Endothelial cell of coronary artery (primary cell): ENCODE results near the gene EPB41L3. TPM values are rescaled to one million over a fixed set of nuclear protein-coding genes. Genes with fewer than 3 reads are reported as not detected.

Source experiments
- total RNA-seq: library from RNA; depleted of rRNA; stranded (reverse); fragments of >200 nt; gene quantifications from 2 replicates; pipeline ENCODE4 v1.2.3, GENCODE V29; 2014

The EPB41L3 gene
- total RNA-seq = 147 and 234 TPM in 2 replicates

GRCh38 chr18:5543773-5544389 lies at the start of gene EPB41L3:
EPB41L3 (minus strand) TSS chr18:5543997; CDS start chr18:5489183, 54,814 bp downstream.

Other genes with a start within 250 kb of the EPB41L3 start
- gene ZBTB14, start 248.3 kb downstream of the EPB41L3 start, total RNA-seq = 9.8 and 10.9 TPM in 2 replicates